Measurements from ENCODE around the gene ZNF692.

The ZNF692 gene

DNA sequence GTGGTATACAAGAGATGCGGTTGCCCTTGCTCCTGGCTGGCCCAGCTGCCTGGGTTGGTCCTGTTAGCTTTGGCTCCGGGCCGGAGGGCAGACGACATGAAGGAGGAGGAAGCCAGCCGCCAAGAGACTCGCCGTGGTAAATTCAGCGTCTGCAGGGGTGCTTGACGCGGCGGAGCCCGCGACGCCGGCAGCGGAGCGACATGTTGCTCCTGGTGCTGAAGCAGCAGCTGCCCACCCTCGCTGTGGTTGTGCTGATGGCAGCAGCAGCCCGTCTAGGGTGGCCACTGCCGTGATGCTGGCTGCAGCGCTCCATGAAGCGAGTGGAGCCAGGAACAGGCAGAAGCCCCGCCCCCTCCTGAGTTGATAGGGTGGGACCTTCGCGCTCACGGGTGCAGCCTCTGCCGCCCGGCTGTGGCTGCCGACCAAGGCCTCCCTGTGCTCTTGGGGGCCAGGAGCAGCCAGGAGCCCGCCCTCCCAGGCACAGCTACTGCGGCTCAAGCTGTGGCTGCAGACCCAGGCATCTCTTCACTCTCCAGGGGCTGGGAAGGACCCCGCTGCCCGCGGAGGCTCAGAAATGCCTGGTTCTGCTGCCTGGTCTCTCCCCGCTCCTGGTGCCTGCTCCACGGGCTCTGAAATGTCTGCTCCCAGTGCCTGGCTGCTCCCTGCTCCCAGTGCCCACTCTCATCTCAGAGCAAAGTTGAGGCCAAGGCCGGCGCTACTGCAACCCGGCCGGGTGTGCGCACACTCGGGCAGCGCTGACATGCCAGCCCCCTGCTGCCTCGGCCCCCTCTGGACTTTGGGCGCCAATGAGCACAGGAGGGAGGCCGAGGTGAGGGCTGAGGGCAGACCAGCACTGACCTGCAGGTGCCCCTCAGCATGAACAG is 4.4 kb upstream of the ZNF692 start:
- TF ChIP-seq, protein P1, sequence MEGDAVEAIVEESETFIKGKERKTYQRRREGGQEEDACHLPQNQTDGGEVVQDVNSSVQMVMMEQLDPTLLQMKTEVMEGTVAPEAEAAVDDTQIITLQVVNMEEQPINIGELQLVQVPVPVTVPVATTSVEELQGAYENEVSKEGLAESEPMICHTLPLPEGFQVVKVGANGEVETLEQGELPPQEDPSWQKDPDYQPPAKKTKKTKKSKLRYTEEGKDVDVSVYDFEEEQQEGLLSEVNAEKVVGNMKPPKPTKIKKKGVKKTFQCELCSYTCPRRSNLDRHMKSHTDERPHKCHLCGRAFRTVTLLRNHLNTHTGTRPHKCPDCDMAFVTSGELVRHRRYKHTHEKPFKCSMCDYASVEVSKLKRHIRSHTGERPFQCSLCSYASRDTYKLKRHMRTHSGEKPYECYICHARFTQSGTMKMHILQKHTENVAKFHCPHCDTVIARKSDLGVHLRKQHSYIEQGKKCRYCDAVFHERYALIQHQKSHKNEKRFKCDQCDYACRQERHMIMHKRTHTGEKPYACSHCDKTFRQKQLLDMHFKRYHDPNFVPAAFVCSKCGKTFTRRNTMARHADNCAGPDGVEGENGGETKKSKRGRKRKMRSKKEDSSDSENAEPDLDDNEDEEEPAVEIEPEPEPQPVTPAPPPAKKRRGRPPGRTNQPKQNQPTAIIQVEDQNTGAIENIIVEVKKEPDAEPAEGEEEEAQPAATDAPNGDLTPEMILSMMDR (IDR thresholded peaks at IDR 0.05) = no peak

DNA sequence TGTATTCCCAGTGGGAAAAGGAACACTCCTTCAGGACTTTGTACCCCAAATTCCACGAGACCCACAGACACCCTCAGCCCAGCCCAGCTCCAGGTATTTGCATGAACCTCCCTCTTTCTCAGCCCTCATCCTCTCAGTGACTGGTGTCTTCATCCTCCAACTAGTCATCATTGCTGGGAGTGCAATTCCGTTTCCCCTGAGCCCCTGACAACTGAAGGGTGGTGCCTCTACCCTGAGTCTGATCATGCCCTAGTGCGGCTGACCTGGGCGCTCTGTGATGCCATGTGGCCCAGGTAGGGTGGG is 3.8 kb upstream of the ZNF692 start:
- TF ChIP-seq, protein P1 (IDR thresholded peaks at IDR 0.05) = no peak

DNA sequence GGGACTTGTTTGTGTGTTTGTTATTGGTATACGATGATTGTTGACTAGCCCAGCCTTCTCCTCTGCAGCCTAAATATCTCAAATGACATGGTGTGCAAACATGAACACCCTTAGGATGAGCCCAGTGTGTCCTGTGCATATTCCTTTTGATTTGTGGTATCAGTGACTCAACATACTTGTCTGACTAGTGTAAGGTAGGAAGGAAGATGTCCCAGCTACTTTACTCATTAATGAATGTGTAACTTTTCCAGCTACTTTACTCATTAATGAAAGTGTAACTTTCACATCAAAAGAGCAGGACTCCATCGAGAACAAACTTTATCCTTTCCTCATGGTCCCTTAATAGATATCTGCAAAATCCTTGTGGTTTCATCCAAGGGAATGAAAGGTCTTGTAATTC is 2.7 kb upstream of the ZNF692 start:
- TF ChIP-seq, protein P1 (IDR thresholded peaks at IDR 0.05) = no peak

DNA sequence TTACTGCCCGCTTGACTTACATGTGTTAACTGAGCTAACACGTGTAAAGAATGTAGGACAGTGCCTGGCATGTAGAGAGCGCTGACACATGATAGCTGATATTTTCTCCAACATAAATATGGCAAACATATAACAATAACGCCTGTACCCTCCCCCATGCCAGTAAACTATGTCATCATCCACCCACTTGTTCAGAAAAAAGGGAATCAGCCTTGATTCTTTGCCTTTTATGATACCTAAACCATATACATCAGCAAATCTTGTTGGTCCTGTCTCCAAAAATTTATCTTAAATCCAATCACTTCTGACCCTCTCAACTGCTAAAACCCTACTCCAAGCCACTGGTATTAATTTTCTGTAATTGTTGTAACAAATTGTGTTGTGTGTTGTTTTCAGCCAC is 1.1 kb upstream of the ZNF692 start:
- TF ChIP-seq, protein P1 (IDR thresholded peaks at IDR 0.05) = no peak

DNA sequence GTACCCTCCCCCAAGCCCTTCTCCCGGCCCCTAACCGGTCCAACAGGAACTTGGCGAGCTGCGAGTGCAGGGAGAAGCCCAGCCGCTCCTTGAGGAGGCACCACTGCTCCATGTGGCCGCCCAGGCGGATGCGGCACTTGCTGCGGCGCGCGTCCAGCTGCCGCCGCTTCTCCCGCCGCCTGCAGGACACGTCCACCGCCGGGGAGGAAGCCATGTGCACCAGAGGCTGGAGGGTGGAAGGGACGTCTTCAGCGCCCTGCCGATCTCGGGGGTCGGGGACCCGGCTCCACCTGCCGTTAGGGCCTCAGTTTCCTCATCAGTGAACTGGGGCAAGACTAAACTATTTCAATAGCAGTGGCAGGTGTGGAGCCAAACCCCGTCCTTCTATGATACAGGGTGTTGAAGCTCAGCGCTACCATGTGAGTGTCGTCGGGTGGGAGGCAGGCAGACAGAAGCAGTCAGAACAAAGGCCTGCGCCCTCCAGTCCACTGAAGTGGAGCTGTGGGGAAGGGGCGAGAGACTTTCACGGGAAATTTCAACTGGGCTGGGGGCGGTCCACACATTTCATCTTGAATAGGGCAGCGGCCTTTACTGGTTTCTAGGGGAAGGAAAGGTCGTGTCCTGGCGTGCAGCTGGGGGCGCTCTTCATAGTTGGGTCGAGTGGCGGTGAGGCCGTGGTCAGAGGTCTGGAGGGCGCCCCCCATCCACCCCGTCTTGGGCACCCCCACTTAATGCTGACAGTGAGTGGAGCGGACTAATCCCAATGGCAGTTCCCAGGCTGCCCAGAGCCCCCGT is 592 bp downstream of the ZNF692 start:
- TF ChIP-seq, protein P1 (IDR thresholded peaks at IDR 0.05) = peak; percentile 59; the same call in 1 of the 2 replicates

DNA sequence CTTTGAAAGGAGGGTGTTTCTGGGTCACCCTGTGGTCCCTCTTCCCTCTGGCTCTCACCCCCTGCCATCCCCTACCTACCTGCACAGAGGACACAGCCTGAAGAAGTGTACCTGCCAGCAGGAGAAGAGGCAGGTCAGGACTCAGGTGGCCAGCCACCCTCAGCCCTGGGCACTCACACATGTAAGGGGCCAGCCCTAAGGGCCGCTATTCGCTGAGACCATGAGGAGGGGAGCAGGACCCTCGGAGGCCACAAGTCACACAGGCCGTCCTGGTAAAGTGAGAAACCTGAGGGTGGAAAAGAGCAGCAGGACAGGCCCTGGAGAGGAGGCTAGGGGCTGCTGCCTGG is 1.2 kb downstream of the ZNF692 start:
- TF ChIP-seq, protein P1 (IDR thresholded peaks at IDR 0.05) = no peak

DNA sequence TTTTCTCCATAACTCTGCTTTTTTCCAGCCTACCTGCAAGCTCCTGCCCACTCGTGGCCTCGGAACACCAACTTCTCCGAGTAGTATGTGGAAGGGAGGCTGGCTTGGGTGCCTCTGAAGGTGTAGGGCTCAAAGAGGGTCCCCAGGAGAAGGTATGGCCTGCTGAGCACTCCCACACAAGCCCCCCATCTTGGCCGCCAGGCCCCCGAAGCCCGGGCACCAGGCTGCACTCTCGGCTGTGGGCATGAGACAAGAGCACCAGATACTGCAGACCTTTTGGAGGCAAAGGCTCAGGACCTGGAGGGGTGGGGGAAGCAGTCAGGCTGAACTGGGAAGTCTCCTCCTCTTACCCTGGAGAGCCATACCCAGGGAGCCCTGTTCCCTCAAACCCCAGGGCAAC is 1.7 kb downstream of the ZNF692 start:
- TF ChIP-seq, protein P1 (IDR thresholded peaks at IDR 0.05) = no peak
